GM19239 (cell line): ENCODE results near the gene SASH3.
"Not testable (repeated sequence)": the region's sequence is repeated elsewhere in the genome, so short reads cannot be mapped to it uniquely, and the experiment has no call there.

Source experiments
- DNase-seq: peaks from one replicate; pipeline ENCODE4 v3.0.0; 2011; ENCODE audit warnings: low spot score; ENCODE audit not compliant: insufficient read length
- FAIRE-seq: peaks from 2 replicates; lab custom pipeline; 2011; peaks lifted over from hg19 to GRCh38; lab: Jason Lieb, UNC

SASH3 gene

DNA sequence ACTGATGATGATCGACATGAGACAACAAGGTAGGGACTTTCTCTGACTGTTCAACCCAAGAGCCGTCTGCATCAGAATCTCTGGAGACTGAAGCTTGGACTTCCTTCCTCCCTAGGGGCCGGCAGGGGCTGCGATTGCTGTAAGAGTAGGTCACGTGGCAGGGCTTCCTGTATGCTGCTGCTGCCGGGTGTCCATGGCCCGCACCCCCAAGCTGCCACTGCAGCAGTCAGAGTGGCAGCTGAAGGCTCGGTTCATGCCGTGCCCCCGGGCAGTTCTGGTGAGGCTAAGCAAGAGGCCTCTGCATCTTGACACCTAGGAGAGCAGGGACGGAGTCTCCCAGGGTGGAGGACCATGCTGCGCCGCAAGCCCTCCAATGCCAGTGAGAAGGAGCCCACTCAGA lies at the start of gene SASH3:
TSS of gene SASH3 (plus strand) at position 203 of the 400 bp plus-strand sequence. CDS start at position 352, 149 bp downstream.
- FAIRE-seq (no peak), DNase-seq (no peak)

DNA sequence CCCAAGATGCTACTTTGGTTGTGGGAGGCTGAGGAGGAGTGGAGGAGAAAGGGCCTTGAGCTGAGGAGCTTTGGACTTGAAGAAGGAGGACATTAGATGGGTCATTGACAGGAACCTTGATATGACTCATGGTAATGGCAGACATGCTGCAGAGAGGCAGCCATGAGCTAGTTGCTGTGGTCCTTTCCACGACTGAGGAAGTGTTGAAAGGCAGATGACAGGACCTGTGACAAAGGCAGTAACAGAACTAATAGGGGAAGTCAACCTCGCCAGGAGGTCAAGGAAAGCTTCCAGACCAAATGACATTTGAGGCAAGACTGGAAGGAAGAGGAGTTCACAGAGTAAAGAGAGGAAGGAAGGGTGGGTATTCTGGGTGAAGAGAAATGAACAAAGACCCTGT lies 48.5 kb upstream of the SASH3 start:
- no peak for DNase-seq
- no peak for FAIRE-seq

DNA sequence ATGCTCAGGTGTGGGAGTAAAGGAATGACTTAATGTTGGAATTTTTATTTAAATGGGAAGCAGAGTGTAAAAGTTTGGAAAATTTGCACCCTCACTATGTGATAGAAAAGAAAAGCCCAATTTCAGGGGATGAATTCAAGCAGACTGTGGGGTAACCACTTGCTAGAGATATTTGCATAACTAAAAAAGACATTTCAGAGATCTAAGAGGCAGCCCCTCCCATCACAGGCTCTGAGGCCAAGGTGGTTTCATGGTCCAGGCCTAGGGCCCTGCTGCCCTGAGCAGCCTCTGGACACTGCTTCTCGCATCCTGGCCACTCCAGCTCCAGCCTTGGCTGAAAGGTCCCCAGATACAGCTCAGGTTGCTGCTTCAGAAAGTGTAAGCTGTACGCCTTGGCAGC lies 46.9 kb upstream of the SASH3 start:
- no peak for FAIRE-seq
- DNase-seq = no peak

DNA sequence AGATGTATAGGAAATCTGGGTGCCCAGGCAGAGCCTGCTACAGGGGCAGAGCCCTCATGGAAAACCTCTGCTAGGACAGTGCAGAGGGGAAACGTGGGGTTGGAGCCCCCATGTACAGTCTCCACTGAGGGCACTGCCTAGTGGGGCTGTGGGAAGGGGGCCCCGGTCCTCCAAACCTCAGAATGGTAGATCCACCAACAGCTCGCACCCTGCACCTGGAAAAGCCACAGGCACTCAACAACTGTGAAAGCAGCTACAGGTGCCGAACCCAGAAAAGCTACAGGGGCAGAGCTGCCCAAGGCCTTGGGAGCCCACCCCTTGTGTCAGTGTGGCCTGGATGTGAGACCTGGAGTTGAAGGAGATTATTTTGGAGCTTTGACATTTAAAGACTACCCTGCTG lies 46.4 kb upstream of the SASH3 start:
- FAIRE-seq = no peak
- DNase-seq = no peak

DNA sequence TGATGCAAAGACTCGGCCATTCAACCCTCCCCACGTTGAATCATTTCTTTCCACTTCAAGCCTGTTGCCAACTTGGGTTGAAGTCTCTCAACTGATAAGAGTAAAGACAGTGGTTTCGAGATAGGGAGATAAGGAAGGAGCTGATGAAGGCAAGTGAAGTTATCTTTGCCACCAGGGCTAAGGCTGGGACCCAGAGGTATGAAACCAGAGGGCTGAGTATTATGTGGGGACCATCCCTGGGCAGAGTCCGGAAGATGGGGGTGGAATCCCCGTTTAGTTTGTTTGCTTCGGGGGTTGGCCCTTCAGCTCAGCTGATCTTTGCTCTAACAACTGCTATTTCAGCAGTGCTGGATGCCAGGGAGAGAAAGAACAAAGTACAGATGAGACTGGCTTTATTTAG lies 43.3 kb upstream of the SASH3 start:
- DNase-seq = no peak

DNA sequence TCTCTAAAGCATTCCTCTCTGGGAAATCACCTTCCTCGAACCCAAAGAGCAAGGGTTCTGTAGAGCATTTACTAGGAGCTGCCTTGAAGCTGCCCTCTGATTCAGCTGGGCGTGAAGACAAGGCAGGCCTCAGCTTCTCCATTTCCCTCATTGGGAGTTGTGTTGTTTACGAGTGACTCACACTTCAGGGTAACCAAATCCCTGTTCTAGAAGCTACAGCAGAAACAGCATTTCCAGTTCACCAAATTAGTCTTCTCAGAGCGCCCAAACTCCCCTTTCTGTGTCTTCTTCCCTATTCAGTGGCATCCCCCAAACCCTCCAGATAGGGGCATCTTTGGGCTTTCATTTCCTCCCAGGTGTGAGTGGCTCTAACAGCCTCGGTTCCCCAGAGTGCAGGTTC lies 41.8 kb upstream of the SASH3 start:
- DNase-seq (no peak), FAIRE-seq (no peak)

More for the DNA sequence above, 43.3 kb upstream of the SASH3 start:
- FAIRE-seq = no peak

DNA sequence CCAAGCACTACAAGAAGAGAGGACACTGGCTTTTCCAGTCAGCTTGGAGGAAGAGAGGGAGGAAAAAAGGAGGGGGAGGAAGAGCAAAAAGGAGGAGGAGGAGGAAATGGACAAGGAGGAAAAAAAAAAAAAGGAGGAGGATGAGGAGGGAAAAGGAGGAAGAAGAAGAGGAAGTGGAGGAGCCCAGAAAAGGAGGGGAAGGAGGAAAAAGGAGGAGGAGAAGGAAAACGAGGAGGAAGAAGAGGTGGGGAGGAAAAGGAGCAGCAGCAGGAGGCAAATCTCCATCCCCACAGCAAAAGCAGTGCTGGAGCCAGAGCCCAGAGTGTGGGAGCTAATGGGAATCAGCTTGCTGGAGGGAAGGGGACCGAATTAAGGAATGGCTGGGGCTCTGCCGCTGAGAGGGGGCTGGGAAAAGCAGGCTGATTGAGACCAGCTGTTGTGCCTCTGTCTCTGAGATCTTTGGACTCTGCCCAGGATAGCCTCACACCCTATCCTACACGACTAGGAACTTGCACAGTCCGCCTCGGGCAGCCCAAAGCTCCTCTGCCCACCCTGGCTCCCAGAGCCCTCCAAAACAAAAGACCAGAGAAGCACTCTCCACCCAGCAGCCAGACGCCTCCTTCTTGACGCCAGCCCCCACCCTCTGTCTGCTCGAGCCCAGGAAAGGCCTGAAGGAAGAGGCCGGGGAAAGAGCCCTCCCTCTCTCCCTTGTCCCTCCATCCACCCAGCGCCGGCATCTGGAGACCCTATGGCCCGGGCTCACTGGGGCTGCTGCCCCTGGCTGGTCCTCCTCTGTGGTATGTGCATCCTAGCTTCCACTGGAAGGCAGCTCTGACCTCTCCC lies 41.1 kb upstream of the SASH3 start, which contains the start of gene XPNPEP2:
TSS of gene XPNPEP2 (plus strand) at position 514 of the 843 bp plus-strand sequence. CDS start at position 749, 235 bp downstream.
- DNase-seq (no peak), FAIRE-seq (no peak)

DNA sequence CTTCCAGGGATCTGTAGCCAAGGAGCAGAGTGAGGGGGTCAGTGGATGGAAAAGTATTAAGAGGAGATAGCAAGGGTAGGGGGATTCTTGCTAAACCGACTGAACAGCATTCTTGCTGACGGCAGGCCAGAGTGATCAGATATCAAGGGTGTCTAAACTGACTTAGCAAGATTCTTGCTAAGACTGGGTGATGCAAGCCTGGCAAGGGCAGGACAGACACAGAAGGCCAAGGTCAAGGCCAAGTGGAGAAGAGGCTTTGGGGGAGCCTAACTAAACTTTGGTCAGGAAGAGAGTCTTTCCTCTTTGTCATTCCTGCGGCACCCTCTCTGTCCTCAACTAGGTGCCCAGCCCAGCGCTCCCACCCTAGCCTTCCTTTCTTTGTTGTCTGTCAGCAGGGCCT lies 40.2 kb upstream of the SASH3 start:
- FAIRE-seq = no peak
- no peak for DNase-seq

DNA sequence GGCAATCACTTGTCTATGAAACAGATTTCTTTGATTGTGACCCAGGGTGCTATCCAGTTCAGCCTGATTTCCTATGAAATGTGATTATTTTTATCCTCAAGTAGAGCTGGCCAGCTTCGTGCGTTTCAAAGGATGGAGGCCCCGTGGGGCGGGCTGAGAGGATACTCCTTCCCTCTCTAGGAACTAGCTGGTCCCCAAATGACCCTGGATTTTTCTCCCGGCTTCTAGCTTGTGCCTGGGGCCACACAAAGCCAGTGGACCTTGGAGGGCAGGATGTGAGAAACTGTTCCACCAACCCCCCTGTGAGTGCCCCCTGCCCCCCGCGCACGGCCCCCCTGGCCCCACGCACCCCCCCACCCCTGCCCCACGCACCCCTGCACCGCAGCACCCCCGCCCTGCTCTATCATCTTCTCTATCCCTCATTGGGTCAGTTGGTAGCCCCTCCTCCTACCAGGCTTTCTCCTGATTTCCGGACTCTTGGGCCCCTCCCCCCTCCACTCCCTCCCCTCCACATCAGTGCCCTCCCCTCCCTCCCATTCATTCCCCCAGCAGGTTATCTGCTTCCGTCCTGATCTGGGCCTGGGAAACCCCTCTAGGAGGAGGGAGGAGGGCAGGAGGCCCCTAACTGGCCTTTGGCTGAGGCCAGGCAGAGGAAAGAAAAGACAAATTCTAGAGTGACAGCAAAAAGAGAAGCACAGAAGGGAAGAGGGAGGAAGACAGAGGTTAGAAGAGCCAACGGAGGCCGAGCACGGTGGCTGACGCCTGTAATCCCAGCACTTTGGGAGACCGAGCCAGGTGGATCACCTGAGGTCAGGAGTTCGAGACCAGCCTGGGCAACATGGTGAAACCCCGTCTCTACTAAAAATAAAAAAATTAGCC lies 37.6 kb upstream of the SASH3 start:
- DNase-seq (no peak), FAIRE-seq (no peak)

DNA sequence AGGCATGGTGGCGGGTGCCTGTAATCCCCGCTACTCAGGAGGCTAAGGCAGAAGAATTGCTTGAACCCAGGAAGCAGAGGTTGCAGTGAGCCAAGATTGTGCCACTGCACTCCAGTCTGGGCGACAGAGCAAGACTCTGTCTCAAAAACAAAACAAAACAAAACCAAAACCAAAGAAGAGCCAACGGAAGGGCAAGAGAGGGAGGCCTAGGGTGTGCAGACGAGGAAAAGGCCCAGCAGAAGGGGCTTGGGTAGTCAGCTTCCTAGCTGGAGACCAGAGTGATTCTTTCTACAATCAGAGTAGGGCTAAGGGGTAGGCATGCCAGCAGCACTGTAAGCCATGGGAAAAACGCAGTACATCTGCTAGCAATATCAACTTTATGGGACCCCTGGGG lies 37.0 kb upstream of the SASH3 start:
- DNase-seq = not testable (repeated sequence)
- peak; percentile 44 for FAIRE-seq

DNA sequence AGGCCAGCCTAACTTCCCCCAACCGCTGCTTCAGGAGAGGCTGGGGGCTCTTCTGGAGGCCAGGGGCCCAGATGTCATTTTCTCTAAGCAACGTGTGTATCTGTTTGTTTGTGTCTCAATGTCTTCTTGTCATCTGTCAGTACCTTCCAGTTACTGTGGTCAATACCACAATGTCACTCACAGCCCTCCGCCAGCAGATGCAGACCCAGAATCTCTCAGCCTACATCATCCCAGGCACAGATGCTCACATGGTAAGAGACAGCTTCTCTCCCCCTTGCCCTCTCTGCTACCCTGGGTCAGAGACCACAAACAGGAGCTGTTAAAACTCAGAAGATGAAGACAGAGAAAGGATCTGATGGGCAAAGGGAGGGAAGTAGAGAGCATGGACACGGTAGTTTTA lies 35.9 kb upstream of the SASH3 start:
- DNase-seq = no peak
- FAIRE-seq = no peak

DNA sequence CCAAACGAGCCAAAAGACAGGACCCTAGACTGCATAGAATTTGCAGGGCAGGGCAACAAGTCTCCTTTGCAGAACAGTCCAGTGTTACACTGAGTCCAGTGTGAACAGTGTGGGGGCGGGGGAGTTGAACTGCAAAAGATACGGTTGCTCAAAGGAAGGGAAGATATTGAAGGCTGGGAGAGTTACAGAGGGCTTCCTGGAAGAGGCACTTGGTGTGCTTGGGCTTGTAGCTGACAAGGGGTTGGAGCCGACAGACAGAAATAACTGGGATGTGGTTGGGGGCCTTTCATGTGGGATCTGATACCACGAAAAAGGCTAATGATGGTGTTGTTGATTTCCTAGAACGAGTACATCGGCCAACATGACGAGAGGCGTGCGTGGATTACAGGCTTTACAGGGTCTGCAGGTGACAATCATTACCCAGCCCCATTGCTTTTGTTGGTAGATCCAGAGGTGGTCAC lies 34.9 kb upstream of the SASH3 start:
- DNase-seq = no peak
- FAIRE-seq = no peak

DNA sequence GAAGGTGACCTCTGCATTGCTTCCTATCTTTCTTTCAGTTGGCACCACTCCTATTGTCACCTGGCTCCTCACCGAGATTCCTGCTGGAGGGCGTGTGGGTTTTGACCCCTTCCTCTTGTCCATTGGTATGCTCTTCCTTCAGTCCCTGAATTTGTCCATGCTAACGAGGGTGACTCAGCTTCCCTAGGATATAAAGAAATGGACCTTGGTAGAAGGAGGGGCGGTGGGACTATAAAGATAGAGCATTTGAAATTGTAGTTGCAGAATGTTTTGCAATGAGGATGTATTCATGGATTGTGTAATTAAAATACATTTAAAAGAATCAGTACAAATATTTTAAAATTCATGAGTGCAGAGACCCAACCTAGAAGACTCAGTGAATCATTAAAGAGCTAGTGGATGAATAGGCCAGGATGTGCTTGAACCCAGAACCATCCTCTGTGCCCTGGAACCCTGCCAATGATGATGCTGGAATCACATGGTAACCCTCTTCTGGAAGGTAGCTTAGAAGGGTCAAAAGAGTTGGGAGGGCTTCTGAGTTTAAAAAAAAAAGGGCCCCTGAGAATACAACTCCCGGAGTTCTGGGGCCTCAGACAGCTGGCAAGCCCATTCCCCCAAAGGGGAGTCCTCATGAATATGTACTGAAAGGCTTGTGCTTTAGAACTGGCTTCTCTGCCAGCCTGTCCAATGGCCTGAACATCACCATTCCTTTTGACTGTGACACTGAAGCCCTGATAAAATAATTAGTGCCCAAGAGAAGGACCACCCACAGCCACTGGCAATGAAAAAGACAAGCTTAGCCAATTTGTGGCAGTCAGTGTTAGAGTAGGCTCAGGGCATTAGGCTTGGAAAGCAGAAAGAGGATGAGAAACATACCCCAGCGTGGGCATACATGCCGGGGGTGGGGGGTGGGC lies 32.9 kb upstream of the SASH3 start:
- FAIRE-seq = no peak

DNA sequence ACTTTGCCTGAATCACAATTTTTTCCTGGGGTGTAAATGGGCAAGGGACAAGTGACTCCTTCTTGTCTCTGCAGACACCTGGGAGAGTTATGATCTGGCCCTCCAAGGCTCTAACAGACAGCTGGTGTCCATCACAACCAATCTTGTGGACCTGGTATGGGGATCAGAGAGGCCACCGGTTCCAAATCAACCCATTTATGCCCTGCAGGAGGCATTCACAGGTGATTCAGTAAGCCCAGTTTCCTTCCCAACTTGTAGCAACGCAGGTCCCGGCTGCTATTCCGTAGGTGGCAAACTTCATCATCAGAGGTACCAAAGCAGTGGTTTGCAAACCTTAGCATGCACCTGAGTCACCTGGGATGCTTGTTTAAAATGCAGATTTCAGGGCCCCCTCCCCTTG lies 32.2 kb upstream of the SASH3 start:
- DNase-seq (no peak), FAIRE-seq (no peak)

More for the DNA sequence above, 32.9 kb upstream of the SASH3 start:
- no peak for DNase-seq

DNA sequence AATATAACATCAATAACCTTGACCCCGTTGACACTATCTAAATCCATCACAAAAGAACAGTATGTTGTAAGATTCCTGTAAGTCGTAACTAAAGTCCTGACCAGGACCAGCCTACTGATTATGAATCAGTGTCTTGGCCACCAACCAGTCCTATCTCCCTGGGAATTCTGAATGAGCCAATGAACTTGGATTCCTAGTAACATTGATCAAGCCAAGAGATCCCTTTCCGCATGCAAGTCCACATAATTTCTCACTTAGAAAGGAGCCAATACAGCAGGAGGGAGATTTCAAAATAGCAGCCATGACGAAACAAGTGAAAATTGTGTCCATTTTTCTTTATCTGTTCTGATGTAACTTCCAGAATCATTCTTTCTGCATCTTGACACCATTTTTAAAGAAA lies 31.4 kb upstream of the SASH3 start:
- no peak for DNase-seq
- FAIRE-seq = peak; percentile 63

DNA sequence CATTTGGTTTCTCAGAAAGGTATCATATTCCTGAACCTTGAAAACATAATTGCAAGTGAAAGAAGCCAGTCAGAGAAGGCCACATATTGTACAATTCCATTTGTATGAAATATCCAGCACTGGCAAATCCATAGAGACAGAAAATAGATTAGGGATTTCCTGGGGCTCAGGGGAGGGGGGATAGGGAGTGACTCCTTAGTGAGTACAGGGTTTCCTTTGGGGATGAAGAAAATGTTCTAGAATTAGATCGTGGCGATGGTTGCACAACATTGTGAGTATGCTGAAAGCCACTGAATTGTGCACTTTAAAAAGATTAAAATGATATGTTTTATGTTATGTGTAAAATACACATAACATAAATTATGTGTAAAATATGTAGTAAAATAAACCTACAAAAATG lies 30.7 kb upstream of the SASH3 start:
- DNase-seq (no peak), FAIRE-seq (no peak)

DNA sequence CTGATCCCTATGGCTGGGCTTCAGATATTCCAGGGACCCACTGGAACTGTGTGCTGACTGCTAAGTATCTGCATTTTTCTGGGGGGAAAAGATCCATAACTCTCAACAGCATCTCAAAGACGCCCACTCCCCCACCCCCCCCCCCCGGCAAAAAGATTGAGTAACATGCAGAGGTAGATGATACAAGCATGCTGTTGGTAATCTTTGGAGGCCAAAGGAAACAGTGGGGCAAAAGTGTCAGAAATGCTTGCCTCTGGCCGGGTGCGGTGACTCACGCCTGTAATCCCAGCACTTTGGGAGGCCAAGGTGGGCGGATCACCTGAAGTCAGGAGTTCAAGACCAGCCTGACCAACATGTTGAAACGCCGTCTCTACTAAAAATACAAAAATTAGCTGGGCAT lies 28.8 kb upstream of the SASH3 start:
- FAIRE-seq (no peak), DNase-seq (no peak)

DNA sequence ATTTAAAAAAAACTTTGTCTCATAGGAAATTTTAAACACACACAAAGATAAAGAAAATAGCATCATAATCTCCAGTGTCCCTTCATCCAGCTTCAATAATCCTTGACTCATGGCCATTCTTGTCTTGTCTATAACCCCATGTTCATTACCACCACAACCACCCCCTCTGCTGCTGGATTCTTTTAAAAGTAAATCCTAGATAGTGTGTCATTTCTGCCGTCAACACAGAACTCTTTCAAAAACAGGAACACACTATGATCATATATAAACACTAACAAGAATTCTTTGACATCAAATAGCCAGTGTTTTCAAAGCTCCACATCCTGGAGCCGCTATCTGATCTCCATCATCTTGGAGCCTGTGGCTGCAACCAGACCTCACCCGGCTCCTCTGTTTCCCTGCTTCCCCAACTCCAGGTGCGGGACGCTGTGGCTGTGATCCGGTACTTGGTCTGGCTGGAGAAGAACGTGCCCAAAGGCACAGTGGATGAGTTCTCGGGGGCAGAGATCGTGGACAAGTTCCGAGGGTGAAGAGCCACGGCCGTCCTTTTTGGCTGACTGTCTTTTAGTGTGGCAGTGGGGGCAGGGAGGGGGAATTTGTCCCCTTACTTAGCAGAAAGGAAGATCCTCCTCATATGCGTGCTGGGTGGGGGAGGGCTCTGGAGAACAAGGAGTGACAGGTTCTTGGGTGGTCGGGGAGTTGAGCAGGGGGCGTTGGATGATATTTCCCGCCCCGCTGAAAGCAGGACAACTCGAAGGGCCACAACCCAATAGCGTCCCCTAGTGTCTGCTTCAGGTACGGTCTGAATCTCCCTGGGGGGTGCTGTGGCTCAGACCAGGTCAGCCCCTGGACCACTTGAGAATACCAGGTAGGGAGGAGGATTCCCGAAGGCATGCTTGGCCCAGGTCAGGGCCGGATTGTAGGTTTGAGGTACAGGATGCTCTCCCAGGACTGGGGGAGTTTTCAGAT lies 25.4 kb upstream of the SASH3 start:
- peak; percentile 11 for FAIRE-seq

More for the DNA sequence above, 25.4 kb upstream of the SASH3 start:
- no peak for DNase-seq
